ENCODE results near the gene RSPH1.
"Not testable (repeated sequence)": the region's sequence is repeated elsewhere in the genome, so short reads cannot be mapped to it uniquely, and the experiment has no call there.

The RSPH1 gene

GRCh38 chr21:42480736-42481135 lies 15.3 kb downstream of the RSPH1 start:
- no peak for DNase-seq

GRCh38 chr21:42479582-42479981 lies 16.4 kb downstream of the RSPH1 start:
- DNase-seq: no peak

- no peak for DNase-seq
These were observed 17.5 kb downstream of the RSPH1 start for GRCh38 chr21:42478504-42478903.

DNA sequence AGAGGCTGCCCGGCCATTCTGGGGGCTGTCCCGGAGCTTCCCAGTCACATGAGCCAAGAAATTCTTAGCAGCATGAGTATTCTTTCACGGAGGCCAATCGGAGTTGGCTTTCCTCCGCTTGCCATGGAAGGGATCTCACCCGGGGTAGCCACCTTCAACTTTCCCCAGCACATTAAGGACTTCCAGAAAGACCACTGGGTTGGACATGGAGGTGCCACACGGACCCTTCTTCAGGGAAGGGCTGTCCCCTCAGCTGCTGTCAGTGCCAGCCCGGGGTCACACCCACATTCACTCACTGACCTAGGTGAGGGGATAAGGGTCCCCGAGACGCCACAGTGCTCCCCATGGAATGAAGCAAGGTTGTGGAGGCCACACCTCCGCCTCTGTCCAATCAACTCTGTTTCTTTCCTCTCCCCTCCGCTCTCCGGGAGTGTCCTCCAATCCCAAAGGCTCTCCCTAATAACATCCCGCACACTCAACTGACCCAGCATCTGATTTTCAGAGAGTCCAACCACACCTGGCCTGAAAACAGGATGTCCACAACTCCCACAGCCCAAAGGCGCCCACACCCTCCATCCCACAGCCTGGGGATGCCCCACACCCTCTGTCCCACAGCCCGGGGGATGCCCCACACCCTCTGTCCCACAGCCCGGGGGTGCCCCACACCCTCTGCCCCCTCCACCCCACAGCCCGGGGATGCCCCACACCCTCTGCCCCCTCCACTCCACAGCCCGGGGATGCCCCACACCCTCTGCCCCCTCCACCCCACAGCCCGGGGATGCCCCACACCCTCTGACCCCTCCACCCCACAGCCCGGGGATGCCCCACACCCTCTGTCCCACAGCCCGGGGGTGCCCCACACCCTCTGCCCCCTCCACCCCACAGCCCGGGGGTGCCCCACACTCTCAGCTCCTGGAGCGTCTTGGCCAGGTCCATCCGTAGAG lies 19.4 kb downstream of the RSPH1 start:
- no peak for DNase-seq

DNA sequence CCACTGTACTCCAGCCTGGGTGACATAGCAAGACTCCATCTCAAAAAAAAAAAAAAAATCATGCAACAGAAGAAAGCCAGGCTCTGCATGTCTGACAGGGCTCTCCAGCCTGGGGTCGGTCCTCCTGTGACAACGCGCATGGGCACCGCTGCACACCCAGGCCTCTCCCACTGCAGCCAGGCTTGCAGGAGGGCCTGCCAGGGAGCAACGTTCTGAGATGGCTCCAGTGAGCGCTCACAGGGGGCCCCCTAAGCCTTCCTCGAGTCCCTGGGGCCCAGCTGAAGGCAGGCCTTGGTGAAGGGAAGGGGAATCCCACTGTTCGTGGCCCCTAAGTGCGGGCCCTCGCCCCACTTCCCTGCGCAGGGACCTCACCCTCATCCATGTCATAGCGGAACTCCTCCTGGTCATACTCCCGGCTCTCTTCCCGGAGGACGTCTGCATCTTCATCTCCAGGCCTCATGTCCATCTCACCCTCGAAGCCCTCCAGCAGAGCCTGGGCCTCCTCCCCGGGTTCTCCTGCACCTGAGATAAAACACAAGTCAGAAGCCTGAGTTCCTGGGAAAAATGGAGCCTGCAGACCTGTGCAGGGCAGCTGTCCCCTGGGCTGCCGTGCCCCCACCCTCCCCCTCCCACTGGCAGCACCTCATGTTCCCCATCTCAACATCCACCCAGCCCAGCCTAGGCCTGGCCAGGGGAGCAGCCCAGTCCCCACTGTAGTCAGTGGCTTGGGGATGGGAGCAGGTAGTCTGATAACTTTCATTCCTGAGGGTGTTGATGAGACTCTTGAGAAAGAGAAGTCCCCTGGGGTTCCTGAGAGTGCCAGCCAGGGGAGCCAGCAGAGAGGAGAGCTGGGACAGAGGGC lies 20.3 kb downstream of the RSPH1 start:
- no peak for DNase-seq

GRCh38 chr21:42475036-42475435 lies 21.0 kb downstream of the RSPH1 start:
- no peak for DNase-seq

GRCh38 chr21:42474043-42474831 lies 21.8 kb downstream of the RSPH1 start:
- peak; percentile 8 for DNase-seq

- no peak for DNase-seq
These were observed 22.5 kb downstream of the RSPH1 start for GRCh38 chr21:42473498-42474042.

GRCh38 chr21:42472521-42472920 lies 23.5 kb downstream of the RSPH1 start:
- DNase-seq: no peak

DNA sequence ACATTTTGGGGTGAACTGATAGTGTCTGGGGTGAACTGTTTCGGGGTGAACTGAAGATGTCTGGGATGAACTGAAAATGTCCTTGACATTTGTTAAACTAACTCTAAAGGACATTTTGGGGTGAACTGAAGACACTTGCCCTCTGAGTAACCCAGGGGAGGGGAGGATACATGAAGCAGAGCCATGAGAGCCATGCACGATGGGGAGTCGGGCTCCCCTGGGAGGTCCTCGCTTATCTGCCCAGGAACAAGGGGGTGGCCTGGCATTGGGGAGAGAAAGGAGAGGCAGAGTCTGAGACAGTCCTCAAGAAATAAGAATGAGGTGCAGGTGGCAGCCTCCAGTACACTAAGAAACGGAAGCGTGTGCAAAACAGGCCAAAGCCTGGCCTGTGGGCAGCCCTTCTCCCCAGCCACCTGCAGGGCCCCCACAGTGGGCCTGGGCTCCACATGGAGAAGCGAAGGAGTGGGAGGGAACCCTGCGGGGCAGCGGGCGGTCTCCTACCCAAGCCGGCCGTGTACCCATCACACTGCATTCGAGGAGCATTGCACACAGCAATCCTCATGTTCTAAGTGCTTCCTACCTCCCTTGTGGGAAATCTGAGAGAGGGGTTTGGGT lies 24.2 kb downstream of the RSPH1 start:
- no peak for DNase-seq

- no peak for DNase-seq
These were observed 24.8 kb downstream of the RSPH1 start for GRCh38 chr21:42471206-42471605.

GRCh38 chr21:42469726-42470125 lies 26.3 kb downstream of the RSPH1 start:
- not testable (repeated sequence) for DNase-seq

DNA sequence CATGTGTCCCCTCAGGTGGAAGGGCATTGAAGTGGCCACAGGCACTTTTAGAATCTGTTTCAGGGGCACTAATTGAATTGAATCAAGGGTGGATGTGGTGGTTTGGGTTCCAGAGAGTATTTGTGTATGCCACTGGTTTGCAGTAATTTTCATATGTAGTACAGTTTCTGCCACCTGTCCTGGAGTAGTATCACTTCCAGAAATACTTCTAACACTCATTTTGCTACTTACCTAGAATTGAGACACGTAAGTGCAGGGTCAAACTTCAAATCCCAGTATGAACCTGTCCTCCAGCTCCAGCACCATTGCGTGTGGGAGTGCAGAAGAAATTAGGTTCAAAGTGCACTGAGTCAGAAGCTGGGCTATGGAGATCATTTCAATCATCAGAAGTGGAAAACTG lies 26.8 kb downstream of the RSPH1 start:
- DNase-seq: no peak

- no peak for DNase-seq
These were observed 27.4 kb downstream of the RSPH1 start for GRCh38 chr21:42468491-42469131.

- no peak for DNase-seq
These were observed 28.7 kb downstream of the RSPH1 start for GRCh38 chr21:42467140-42467983.

DNA sequence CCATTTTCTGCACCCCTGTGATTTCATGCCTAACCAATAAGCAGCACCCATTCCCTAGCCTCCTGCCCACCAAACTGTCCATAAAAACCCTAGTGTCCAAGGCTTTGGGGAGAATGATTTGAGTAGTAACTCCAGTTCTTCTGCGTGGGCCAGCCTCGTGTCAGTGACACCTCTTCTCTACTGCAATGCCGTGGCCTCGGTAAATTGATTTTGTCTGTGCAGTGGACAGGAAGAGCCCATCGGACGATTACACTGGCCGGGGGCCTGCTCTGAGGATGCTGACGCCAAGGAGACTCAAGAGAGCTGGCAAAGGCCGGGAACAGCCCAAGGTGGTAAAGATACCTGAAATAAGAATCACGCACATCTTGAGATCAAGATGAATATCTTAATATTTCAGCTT lies 29.3 kb downstream of the RSPH1 start:
- DNase-seq: no peak

DNA sequence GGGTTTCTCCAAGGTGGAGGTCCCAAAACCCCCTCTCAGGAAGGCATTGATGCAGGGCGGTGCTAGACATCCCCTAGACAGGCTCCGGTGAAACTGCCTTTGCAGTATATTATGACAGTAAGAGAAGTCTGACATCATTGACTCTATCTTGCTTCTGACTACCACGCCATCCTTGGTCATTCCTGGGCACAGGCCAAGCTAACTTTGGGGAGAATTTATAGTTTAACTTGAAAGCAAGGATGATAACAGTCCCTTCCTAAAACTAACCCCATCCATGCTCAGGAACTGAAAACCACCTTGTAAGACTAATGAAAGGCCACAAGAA lies 30.3 kb downstream of the RSPH1 start:
- DNase-seq: no peak

GRCh38 chr21:42465008-42465802 lies 30.8 kb downstream of the RSPH1 start:
- peak; percentile 21 for DNase-seq

GRCh38 chr21:42463861-42464515 lies 32.0 kb downstream of the RSPH1 start:
- peak; percentile 12 for DNase-seq

Measured in fibroblast of upper back skin (primary cell).